Nephron (organoid): Measurements from ENCODE around the gene ARL15.

Source experiments
- H3K27ac Mint-ChIP-seq, 3 experiments: 2 replicates each; pipeline ENCODE4 v1.8.0; 2020; ENCODE audit warnings: mixed read lengths in 3 of 3, mild to moderate bottlenecking in 2 of 3, moderate library complexity in 1 of 3
- H3K27me3 Mint-ChIP-seq: 2 replicates; pipeline ENCODE4 v1.8.0; 2021; ENCODE audit warnings: low read depth, mild to moderate bottlenecking, moderate library complexity, mixed read lengths
- H3K36me3 Mint-ChIP-seq: 2 replicates; pipeline ENCODE4 v1.8.0; 2020; ENCODE audit warnings: low read depth, mixed read lengths
- H3K4me1 Mint-ChIP-seq: 2 replicates; pipeline ENCODE4 v1.8.0; 2020; ENCODE audit warnings: mixed read lengths
- H3K4me3 Mint-ChIP-seq, 3 experiments: 2 replicates each; pipeline ENCODE4 v1.8.0; 2020; ENCODE audit warnings: mild to moderate bottlenecking in 3 of 3, mixed read lengths in 3 of 3, moderate library complexity in 2 of 3
- H3K9me3 Mint-ChIP-seq: 2 replicates; pipeline ENCODE4 v1.8.0; 2020; ENCODE audit warnings: mixed read lengths
- TF ChIP-seq, protein P1 (sequence below), 3 experiments: fragments of 200-600 bp; sonication (generic); IDR thresholded peaks; one replicate each; pipeline ENCODE4 v1.5.0; 2021; ENCODE audit warnings: antibody characterized with exemption in 3 of 3; ENCODE audit not compliant: unreplicated experiment in 3 of 3

Gene ARL15

GRCh38 chr5:54296386-54296785, 14.0 kb downstream of the ARL15 start:
- Mint-ChIP-seq H3K27me3 (no peaks in the 10 kb centered on the region), H3K4me3 (no peak overlapping the region), H3K36me3 (no peaks in the 10 kb centered on the region), H3K4me1 (peaks cover 20% of the 10 kb centered on the region), H3K9me3 (no peaks in the 10 kb centered on the region), H3K27ac (no peak overlapping the region)
- TF ChIP-seq, protein P1, sequence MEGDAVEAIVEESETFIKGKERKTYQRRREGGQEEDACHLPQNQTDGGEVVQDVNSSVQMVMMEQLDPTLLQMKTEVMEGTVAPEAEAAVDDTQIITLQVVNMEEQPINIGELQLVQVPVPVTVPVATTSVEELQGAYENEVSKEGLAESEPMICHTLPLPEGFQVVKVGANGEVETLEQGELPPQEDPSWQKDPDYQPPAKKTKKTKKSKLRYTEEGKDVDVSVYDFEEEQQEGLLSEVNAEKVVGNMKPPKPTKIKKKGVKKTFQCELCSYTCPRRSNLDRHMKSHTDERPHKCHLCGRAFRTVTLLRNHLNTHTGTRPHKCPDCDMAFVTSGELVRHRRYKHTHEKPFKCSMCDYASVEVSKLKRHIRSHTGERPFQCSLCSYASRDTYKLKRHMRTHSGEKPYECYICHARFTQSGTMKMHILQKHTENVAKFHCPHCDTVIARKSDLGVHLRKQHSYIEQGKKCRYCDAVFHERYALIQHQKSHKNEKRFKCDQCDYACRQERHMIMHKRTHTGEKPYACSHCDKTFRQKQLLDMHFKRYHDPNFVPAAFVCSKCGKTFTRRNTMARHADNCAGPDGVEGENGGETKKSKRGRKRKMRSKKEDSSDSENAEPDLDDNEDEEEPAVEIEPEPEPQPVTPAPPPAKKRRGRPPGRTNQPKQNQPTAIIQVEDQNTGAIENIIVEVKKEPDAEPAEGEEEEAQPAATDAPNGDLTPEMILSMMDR (IDR thresholded peaks at IDR 0.05; ENCODE audit: unreplicated experiment in 3 of 3): no peak

DNA sequence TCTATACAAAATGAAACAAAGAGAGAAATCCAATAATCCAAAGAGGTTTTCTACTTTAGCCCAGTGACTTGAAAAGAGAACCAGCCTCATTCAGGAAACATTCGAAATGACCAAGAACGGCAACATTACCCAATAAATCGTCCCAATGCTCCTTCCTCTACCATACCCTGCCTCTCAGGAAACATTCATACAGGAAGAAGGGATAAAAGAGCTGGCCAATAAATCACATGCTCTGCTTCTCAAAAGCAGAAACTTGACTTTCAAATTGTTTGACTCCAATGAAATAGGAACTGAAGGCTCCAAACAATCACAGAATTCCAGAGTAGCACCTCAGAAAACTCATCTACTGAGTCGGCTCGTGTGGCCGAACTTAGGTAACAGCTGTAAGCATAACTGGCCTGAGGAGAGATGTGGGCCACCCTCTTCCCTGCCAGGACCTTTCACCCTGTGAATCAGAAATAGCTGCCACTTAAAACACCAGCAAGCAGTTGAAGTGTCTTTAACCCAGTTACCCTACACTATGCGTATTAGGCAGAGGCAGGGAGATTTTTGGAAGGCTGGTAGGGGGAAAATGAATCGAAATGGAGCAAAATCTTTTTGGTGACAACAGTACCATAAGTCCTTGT, 14.6 kb downstream of the ARL15 start:
- Mint-ChIP-seq H3K27ac (peak overlapping the region in 1 of 3 experiments; percentile 59), H3K27me3 (no peaks in the 10 kb centered on the region), H3K4me3 (no peak overlapping the region), H3K4me1 (peaks cover 20% of the 10 kb centered on the region), H3K9me3 (no peaks in the 10 kb centered on the region), H3K36me3 (no peaks in the 10 kb centered on the region)
- TF ChIP-seq, protein P1 (IDR thresholded peaks at IDR 0.05; ENCODE audit: unreplicated experiment in 3 of 3): no peak

- Mint-ChIP-seq H3K9me3 (no peaks in the 10 kb centered on the region), H3K27me3 (no peaks in the 10 kb centered on the region), H3K27ac (no peak overlapping the region), H3K36me3 (no peaks in the 10 kb centered on the region), H3K4me3 (no peak overlapping the region), H3K4me1 (peaks cover 20% of the 10 kb centered on the region)
- TF ChIP-seq, protein P1 (IDR thresholded peaks at IDR 0.05; ENCODE audit: unreplicated experiment in 3 of 3): no peak
Measured at GRCh38 chr5:54294097-54294667, 16.2 kb downstream of the ARL15 start.

- Mint-ChIP-seq H3K27me3 (no peaks in the 10 kb centered on the region), H3K4me3 (no peak overlapping the region), H3K36me3 (peaks cover 2% of the 10 kb centered on the region), H3K27ac (no peak overlapping the region), H3K4me1 (peaks cover 20% of the 10 kb centered on the region), H3K9me3 (peaks cover under 1% of the 10 kb centered on the region)
- TF ChIP-seq, protein P1 (IDR thresholded peaks at IDR 0.05; ENCODE audit: unreplicated experiment in 3 of 3): no peak
Measured at GRCh38 chr5:54292866-54293265, 17.5 kb downstream of the ARL15 start.

GRCh38 chr5:54291498-54291897, 18.9 kb downstream of the ARL15 start:
- peaks cover 4% of the 10 kb centered on the region for H3K9me3 Mint-ChIP-seq
- H3K4me1 Mint-ChIP-seq: peaks cover 20% of the 10 kb centered on the region
- no peak overlapping the region for H3K4me3 Mint-ChIP-seq
- peaks cover 4% of the 10 kb centered on the region for H3K36me3 Mint-ChIP-seq
- TF ChIP-seq, protein P1 (IDR thresholded peaks at IDR 0.05; ENCODE audit: unreplicated experiment in 3 of 3): no peak
- no peaks in the 10 kb centered on the region for H3K27me3 Mint-ChIP-seq
- no peak overlapping the region for H3K27ac Mint-ChIP-seq

DNA sequence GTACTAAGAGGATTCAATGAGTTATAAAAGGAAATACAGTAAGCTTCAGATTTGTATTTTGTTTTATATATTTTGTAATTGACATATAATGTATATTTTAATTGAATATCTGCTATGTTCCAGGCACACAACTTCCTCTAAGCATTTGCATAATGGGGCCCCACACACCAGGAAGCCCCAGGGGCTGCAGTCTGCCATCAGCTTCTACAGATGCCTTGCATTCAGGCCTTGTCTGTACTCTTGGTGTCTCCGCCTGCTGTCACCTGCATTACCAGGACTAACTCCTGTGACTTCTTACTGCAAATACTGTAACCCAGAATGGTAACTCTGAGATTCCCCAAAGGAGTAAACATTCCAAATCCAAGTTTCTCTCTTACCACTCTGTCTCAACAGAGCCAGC, 20.6 kb downstream of the ARL15 start:
- H3K9me3 Mint-ChIP-seq: peaks cover 4% of the 10 kb centered on the region
- peaks cover 4% of the 10 kb centered on the region for H3K36me3 Mint-ChIP-seq
- peaks cover 14% of the 10 kb centered on the region for H3K4me1 Mint-ChIP-seq
- TF ChIP-seq, protein P1 (IDR thresholded peaks at IDR 0.05; ENCODE audit: unreplicated experiment in 3 of 3): no peak
- no peak overlapping the region for H3K4me3 Mint-ChIP-seq
- H3K27ac Mint-ChIP-seq: no peak overlapping the region
- H3K27me3 Mint-ChIP-seq: no peaks in the 10 kb centered on the region
